ENCODE measurements around the gene RHBDL3.
"Not testable (repeated sequence)": the region's sequence is repeated elsewhere in the genome, so short reads cannot be mapped to it uniquely, and the experiment has no call there.

The RHBDL3 gene

GRCh38 chr17:32289471-32290070 lies 23.9 kb downstream of the RHBDL3 start:
- no peak for DNase-seq (ENCODE audit: low spot score)

DNA sequence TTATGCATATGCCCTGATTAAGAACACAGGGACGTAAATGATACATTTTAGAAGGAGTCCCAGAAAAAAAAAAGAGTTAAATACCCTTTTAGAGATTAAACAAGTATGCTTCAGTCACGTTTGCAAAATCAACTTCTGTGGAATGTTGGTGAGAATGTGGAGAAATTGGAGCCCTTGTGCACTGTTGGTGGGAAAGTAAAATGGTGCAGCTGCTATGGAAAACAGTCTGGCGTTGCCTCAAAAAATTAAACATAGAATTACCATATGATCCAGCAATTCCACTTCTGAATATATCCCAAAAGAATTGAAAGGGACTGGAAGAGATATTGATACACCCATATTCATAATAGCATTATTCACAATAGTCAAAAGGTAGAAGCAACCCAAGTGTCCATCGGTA lies 26.5 kb downstream of the RHBDL3 start:
- no peak for DNase-seq (ENCODE audit: low spot score)

DNA sequence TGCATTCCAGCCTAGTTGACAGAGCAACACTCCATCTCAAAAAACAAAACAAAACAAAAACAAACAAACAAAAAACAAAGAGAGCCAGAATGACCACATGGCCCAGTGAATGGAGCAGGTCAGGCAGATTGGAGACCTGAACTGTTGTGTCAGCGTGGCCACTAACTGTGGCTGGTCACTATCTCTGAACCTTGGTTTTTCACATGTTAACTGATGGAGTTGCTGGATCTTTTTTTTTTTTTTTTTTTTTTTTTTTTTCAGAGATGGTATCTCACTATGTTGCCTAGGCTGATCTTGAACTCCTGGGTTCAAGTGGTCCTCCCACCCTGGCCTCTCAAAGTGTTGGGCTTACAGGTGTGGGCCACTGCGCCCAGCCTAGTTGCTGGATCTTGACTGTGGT lies 31.8 kb downstream of the RHBDL3 start:
- DNase-seq (ENCODE audit: low spot score): no peak

GRCh38 chr17:32297860-32298259 lies 32.2 kb downstream of the RHBDL3 start:
- no peak for DNase-seq (ENCODE audit: low spot score)

DNA sequence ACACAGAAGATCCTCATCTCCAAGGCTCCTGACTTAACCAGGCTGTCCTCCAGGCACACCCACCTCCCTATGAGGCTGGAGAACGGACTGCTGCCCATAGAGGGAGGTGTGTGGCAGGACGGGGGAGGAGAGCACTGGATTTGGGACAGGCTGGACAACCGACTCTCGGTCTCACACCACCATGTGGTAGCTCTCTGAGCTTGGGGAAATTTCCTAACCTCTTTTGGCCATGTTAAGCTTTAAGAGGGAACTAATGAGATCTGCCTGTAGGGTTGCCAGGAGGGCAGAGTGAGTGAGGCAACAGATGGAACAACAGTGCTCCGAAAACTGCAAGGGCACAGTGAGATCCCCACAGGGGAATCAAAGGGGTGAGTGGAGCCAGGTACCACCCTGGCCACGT lies 32.7 kb downstream of the RHBDL3 start:
- DNase-seq (ENCODE audit: low spot score): no peak

- no peak for DNase-seq (ENCODE audit: low spot score)
Observed at GRCh38 chr17:32298721-32299579, 33.3 kb downstream of the RHBDL3 start.

GRCh38 chr17:32299580-32300164 lies 34.0 kb downstream of the RHBDL3 start:
- no peak for DNase-seq (ENCODE audit: low spot score)

GRCh38 chr17:32302037-32302436 lies 36.4 kb downstream of the RHBDL3 start:
- DNase-seq (ENCODE audit: low spot score): no peak

DNA sequence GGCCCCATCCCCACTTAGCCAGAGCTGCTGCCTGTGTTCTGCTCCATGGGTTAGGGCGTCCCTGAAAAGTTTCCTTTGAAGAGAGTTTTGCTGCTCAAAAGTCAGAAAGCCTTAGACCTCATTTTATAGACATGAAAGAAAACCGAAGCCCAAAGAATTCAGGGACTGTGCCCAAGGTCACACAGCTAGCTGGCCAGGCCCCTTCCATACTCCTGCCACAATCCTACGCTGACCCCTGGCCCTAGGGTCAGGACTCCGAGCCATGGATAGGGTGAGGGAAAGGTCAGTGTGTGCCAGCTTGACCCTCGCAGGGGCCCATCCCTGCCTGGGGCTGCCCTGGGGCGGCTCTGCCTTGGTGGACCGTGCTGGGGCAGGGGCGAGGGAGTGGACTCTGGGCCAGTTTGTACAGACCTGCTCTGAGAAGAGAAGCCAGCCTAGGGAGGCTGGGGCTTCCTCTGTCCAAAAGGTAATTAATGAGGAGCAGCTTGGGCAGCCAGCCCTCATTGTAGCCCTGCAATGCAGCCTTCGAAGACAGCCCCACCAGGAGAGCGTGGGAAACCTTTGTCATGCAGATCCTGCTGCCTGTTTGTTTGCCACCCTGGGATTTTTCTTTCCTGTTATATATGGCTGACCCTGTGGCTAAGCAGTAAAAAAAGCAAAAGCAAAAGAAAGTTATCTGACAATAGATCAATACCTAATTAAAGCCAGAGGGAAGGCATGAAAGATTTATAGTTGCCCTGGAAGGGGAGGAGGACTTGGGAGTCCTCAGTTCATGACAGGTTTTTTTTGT lies 37.4 kb downstream of the RHBDL3 start:
- no peak for DNase-seq (ENCODE audit: low spot score)

DNA sequence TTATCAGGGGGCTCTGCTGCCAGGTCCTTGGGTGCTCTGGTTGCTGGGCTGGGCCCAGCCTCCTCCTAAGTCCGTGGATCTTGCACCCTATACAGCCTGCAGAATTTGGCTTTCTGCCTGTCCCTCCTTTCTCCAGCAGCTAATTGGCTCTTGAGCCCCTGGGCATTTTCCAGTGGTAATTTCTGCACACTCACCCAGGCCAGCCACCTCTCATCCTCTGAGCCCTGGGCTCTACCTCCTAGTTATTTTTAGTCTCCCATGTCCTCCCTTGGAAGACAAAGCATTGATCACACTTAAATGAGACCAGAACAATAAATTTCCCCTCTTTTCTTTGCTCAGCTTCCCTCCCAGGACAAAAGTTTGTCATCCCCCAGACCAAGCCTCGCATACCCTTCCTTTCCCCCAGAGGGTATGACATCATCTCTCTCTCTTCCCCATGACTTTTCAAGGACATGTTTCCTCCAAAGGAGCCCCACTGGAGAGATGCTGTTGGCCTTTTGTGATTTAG lies 38.2 kb downstream of the RHBDL3 start:
- no peak for DNase-seq (ENCODE audit: low spot score)

- DNase-seq (ENCODE audit: low spot score): no peak
Observed at GRCh38 chr17:32305049-32305448, 39.4 kb downstream of the RHBDL3 start.

DNA sequence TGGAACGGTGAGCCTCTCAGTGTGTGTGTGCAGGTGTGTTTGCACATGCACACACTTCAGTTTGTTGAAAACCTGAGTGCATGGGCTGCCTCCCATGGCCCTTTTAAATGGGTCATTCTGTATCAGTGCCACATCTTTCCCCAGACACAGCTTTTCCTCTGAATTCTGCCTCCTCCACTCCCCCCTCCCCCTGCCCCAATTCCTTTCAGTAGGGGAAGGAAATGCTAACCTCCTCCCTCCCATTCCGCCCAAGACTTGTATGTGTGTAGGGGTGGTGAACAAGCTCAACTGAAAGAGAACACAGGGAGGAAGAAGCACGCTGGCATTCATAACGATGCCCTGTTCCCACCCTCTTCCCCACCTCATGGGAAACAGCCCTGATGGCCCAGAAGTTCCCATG lies 42.0 kb downstream of the RHBDL3 start:
- DNase-seq (ENCODE audit: low spot score): no peak

GRCh38 chr17:32311028-32311536 lies 45.5 kb downstream of the RHBDL3 start:
- peak; percentile 35 for DNase-seq (ENCODE audit: low spot score)

- DNase-seq (ENCODE audit: low spot score): no peak
Observed at GRCh38 chr17:32314636-32315035, 49.0 kb downstream of the RHBDL3 start.

DNA sequence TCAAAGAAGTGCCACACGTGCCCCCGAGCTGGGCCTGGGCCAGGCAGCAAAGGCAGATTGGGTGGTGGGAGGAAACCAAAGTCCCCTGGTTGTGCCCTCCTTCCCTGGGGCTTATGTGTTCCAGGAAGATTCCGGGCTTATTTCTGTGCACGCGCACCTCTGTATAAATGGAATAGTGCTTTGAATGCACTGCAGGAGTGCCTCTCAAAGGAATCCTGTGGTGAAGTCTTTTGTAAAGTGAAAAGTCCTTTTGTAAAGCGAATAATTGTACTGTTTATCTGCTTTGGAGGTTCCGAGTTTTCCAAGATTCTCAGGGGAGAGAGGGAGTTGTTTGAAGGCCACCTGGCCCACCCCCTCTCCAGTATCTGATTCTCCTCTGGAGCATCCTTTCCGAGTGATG lies 49.5 kb downstream of the RHBDL3 start:
- no peak for DNase-seq (ENCODE audit: low spot score)

- not testable (repeated sequence) for DNase-seq (ENCODE audit: low spot score)
Observed at GRCh38 chr17:32316653-32317052, 51.0 kb downstream of the RHBDL3 start.

GRCh38 chr17:32317353-32317752 lies 51.7 kb downstream of the RHBDL3 start:
- no peak for DNase-seq (ENCODE audit: low spot score)

- DNase-seq (ENCODE audit: low spot score): no peak
Observed at GRCh38 chr17:32318071-32318470, 52.4 kb downstream of the RHBDL3 start.

GRCh38 chr17:32319548-32319905 lies 53.9 kb downstream of the RHBDL3 start:
- peak; percentile 68 for DNase-seq (ENCODE audit: low spot score)

DNA sequence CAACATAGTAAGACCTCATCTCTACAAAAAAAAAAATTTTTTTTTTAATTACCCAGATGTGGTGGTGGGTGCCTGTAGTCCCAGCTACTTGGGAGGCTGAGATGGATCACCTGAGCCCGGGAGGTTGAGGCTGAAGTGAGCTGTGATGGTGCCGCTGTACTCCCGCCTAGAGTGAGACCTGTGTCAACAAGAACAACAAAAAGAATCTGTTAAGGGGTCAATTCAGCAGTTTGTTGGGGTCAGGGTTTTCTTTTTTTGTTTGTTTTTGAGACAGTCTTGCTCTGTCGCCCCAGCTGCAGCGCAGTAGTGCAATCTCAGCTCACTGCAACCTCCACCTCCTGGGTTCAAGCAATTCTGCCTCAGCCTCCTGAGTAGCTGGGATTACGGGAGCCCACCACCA lies 54.4 kb downstream of the RHBDL3 start:
- DNase-seq (ENCODE audit: low spot score): not testable (repeated sequence)

DNA sequence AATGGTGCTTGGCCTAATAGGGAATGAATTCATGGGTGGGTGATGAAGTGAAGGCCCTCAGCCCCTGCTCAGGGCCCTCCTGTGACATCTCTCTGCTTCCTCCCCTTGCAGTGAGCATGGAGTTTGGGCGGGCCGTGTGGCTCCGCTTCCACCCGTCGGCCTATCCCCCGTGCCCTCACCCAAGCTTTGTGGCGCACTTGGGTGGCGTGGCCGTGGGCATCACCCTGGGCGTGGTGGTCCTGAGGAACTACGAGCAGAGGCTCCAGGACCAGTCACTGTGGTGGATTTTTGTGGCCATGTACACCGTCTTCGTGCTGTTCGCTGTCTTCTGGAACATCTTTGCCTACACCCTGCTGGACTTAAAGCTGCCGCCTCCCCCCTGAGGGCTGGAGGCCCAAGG lies 55.2 kb downstream of the RHBDL3 start:
- no peak for DNase-seq (ENCODE audit: low spot score)

DNA sequence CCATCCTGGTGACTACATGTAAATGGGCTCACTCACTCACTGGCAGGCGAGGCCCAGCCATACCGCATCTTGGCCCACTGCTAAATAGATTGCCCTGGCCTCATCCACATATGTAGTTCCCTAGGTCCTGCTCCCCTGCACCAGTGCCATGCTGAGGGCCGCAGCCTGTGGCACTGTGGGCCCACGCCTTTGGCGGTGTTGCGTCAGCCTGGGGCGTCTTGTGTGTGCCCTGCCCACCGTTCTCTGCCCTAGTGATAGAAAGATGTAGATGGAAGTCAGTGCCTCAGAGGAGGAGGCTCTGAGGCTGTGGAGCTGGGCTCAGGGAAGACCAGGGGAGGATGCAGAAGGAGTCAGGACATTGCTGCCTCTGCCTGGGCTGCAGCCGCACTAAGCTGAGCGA lies 57.4 kb downstream of the RHBDL3 start:
- DNase-seq (ENCODE audit: low spot score): no peak

All from hepatic stellate cell (primary cell).